GM23248 (cell line): ENCODE data around the gene FRS2.

Source experiments
- EZH2 ChIP-seq: fragments of 200-600 bp; sonication (generic); IDR thresholded peaks from 2 replicates; pipeline ENCODE4 v1.6.1; 2018; ENCODE audit warnings: antibody characterized with exemption, mild to moderate bottlenecking; ENCODE audit not compliant: insufficient read depth, poor library complexity, severe bottlenecking
- EZH2phosphoT487 ChIP-seq: fragments of 200-600 bp; sonication (generic); IDR thresholded peaks from 2 replicates; pipeline ENCODE4 v1.6.1; 2018; ENCODE audit warnings: antibody characterized with exemption, moderate library complexity, mild to moderate bottlenecking, low read depth; ENCODE audit not compliant: insufficient read depth

DNA sequence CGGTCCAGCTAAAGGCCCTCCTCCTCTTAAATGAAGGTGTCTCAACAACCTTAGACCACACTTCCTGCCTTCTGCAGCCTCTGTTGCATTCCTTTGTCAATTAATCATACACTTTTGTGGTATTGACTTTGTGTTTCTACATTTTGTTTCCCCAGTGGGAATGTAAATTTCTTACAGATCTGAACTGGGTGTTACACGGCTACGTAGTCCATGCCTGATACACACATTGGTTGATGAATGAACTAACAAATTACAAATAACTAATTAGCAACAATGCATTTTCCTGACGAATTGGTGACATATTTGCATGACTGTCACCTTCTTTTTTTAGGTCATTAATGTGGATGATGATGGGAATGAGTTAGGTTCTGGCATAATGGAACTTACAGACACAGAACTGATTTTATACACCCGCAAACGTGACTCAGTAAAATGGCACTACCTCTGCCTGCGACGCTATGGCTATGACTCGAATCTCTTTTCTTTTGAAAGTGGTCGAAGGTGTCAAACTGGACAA is 99.9 kb downstream of the FRS2 start:
- TF ChIP-seq EZH2 (no peak), EZH2phosphoT487 (no peak)
